IPS-NIHi11 (cell line): Measurements from ENCODE around the gene TFG.
"Not testable (repeated sequence)": the region's sequence is repeated elsewhere in the genome, so short reads cannot be mapped to it uniquely, and the experiment has no call there.

Experiments used
- DNase-seq: peaks from one replicate; pipeline ENCODE4 v3.0.0; 2012; ENCODE audit warnings: mixed read lengths, low spot score

TFG gene

GRCh38 chr3:100708989-100709841 lies at the start of gene TFG:
TFG (plus strand) TSS chr3:100709494; CDS start chr3:100713686, 4,192 bp downstream.
- DNase-seq: peak; percentile 97

GRCh38 chr3:100661294-100661693 lies 48.0 kb upstream of the TFG start:
- DNase-seq: not testable (repeated sequence)

GRCh38 chr3:100662113-100662823 lies 47.0 kb upstream of the TFG start:
- DNase-seq: no peak

- DNase-seq: no peak
These were observed 44.1 kb upstream of the TFG start for GRCh38 chr3:100665230-100665629.

- DNase-seq: not testable (repeated sequence)
These were observed 42.6 kb upstream of the TFG start for GRCh38 chr3:100666699-100667098.

DNA sequence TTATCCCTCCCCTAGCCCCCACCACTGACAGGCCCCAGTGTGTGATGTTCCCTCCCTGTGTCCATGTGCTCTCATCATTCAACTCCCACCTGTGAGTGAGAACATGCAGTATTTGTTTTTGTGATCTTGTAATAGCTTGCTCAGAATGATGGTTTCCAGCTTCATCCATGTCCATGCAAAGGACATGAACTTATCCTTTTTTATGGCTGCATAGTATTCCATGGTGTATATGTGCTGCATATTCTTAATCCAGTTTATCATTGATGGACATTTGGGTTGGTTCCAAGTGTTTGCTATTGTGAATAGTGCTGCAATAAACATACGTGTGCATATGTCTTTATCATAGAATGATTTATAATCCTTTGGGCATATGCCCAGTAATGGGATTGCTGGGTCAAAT lies 42.0 kb upstream of the TFG start:
- DNase-seq: not testable (repeated sequence)

DNA sequence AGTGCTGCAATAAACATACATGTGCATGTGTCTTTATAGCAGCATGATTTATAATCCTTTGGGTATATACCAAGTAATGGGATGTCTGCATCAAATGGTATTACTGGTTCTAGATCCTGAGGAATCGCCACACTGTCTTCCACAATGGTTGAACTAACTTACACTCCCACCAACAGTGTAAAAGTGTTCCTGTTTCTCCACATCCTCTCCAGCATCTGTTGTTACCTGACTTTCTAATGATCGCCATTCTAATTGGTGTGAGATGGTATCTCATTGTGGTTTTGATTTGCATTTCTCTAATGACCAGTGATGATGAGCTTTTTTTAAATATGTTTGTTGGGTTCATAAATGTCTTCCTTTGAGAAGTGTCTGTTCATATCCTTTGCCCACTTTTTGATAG lies 38.3 kb upstream of the TFG start:
- not testable (repeated sequence) for DNase-seq

DNA sequence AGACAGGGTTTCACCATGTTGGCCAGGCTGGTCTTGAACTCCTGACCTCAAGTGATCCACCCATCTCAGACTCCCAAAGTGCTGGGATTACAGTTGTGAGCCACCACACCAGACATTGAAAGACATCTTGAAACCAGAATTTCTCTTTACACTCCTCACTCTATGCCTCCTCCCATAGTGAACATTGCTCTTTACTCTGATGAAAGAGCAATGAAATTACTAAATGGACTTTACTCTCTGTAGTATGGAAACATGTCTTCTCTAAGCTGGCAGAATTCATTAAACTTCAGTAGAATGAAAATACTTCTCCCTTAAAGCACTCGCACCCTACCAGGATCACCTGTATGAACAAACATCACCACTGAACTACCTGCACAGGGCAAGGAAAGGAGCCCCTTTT lies 27.8 kb upstream of the TFG start:
- no peak for DNase-seq

GRCh38 chr3:100682056-100682853 lies 27.0 kb upstream of the TFG start:
- peak; percentile 7 for DNase-seq

DNA sequence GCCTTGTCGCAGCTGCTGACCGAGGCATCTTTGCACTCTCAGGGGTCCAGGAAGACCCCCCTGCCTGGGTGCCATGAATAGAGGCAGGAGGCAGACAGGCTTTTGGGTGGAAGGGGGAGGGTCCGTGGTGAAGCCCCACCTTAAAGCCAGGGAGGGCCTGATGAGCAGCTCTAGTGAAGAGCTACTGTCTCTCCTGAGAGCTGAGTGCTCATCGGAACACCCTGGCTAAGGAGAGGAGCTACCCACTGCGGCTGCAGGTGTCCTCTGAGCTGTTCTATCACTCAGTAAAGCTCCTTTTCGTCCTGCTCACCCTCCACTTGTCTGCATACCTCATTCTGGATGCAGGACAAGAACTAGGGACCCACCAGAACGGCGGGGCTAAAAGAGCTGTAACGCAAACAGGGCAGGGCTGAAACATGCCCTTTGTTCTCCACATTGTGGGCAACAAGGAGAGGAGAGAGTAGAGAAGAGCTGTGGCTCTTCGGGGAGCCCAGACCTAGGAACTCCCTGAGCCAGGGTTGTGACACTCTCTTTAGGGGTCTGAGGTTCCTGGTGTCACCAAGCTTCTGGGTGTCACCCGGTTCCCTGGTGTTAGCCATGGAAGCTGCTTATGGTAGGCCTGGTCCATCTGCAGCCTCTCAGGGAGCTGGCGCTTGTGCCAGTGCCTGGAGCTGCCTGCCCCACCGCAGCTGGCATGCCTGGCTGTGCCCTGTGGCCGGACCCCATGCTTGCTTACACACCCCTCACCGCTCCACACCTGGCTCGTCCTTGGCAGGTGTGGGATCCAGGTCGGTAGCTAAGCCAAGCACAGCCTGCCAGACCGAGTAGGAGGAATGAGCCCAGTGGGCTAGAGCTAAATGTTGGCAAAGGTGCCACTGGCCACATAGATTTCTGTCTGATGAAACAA lies 26.2 kb upstream of the TFG start:
- DNase-seq: no peak

DNA sequence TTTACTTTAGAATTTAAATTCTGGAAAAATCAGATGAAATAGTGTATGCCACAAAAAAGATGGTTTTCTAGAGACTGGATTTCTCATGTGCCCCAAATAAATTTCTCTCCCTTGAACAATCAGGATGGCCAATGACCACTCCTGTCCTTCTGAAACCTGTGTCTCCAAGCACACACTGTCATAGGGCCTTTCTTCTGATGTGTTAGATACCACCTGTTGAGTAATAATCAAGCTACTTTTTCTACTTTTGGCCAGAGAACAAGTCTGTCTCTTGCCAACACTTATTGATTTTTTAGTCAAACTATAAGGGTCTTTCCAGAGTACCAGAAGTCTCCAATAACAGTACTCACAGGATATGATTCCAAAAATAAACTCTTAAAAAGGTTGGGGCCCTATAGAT lies 16.1 kb upstream of the TFG start:
- DNase-seq: no peak

- no peak for DNase-seq
These were observed 13.6 kb upstream of the TFG start for GRCh38 chr3:100695696-100696095.

DNA sequence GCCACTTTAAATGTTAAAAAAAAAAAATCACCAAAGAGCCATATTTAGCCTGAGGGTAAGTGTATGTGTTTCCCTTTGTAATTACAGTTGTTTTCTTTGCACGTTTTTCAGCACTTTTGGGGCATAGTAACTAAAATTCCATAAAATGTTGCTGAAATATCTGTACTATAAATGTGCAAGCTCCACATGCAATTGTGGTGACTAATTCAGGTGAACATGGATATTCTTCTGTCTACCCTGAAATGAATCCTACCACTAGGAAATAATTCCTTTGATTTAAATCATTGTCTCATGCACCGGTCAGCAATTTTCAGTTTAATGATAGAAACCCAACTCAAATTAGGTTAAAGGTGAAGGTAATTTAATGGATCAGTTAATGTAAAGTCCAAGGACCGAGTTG lies 13.1 kb upstream of the TFG start:
- no peak for DNase-seq

GRCh38 chr3:100697172-100697571 lies 12.1 kb upstream of the TFG start:
- DNase-seq: no peak

DNA sequence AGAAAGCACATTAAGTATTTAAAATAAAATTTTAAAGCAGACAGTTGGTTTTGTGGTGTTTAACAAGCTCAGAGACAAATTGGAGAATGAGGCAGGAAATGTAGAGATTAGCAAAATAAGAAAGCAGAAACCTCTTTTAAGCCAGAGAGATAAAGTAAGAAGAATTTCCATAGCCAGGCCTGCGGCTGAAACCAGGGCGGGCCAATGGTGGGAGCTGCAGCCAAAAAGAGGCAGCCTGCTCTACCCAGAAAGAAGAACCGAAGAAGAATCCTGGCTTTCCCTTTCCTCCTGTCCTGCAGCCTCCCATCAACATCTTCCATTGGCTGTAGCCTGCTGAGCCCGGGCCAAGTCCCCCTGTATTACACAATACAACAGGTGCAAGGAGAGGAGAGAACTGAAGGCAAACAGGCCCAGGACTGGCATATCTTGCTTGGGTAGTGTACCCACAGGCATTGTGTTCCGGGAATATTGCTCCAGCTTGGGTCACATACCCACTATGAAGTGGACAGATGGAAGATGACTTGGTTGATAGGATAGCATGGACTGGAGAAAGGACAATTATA lies 11.5 kb upstream of the TFG start:
- DNase-seq: no peak

DNA sequence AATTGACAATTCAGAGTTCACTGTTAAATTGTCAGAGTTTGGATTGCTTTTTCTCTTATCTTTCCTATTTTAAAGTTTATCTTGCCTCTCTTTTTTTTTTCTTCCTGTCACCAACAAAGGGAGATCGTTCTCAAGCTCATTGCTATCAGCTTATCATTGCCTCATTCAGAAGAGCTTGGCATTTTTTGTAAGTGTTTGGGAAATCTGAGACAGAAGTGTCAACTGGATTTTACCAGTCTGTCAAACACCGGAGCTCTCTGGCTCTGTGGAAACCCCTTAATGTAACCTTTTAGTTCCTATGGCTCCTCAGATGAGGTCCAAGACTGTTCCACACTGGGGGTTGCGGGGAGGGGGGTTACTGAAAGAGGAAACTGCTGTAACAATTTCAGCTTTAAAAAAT lies 10.6 kb upstream of the TFG start:
- DNase-seq: no peak

GRCh38 chr3:100700708-100701107 lies 8.6 kb upstream of the TFG start:
- DNase-seq: no peak

DNA sequence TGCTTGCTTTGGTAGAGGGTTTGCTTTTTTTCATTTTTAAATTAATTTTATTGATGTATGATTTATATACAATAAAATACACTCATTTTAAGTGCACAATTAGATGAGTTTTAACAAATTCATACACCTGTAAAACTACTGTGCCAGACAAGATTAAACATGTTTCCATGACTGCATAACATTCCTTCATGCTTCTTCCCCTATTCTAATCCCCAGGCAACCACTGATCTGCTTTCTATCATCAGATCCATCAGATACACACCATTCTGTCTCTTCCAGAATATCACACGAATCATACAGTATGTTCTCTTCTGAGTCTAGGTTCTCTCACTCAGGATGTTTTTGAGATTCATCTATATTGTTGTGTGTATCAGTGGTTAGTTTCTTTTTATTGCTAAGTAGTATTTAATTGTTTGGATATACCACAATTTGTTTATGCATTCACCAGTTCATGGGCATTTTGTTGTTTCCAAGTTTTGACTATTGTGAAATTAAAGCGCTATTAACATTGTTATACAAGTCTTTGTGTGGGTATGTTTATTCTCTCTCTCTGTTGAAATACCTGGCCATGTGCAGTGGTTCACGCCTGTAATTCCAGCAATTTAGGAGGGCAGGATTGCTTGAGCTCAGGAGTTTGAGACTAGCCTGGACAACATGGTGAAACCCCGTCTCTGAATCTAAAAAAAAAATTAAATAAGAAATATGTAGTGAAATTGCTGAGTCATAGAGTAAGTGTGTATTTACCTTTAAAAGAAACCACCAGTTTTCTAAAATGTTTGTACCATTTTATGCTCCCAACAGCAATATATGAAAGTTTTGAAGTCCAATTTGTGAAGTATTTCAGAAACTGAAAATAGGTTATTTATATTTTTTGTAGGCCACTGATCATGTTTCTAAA lies 7.0 kb upstream of the TFG start:
- no peak for DNase-seq

- DNase-seq: no peak
These were observed 6.3 kb upstream of the TFG start for GRCh38 chr3:100702980-100703345.

DNA sequence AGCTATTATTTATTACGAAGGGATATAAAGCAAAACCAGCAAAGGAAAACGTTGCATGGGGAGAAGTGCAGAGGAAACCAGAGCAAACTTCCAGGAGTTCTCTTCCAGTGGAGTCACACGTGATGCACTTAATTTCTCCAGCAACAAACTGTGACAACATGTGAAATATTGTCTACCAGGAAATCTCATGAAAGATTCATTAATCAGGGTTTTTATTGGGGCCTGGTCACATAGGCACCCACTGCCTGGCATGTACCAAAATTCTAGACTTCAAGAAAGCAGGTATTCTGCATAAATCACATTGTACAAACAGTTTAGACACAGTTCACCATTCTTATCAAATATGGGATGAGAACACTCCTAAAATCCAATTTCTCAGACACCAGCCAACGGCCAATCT lies 5.4 kb upstream of the TFG start:
- DNase-seq: no peak
